B cell (primary cell): ENCODE results near the gene GPC5.

Experiments used
- CTCF ChIP-seq: fragments of 200-600 bp; IDR thresholded peaks from one replicate; pipeline ENCODE4 v1.8.0; 2022; ENCODE audit warnings: antibody characterized with exemption, mild to moderate bottlenecking
- EZH2 ChIP-seq: IDR thresholded peaks from 2 replicates; pipeline ENCODE4 v1.6.1; 2012; ENCODE audit warnings: borderline replicate concordance, low read depth, mild to moderate bottlenecking, moderate library complexity, low read length; ENCODE audit not compliant: insufficient read depth, poor library complexity, severe bottlenecking

DNA sequence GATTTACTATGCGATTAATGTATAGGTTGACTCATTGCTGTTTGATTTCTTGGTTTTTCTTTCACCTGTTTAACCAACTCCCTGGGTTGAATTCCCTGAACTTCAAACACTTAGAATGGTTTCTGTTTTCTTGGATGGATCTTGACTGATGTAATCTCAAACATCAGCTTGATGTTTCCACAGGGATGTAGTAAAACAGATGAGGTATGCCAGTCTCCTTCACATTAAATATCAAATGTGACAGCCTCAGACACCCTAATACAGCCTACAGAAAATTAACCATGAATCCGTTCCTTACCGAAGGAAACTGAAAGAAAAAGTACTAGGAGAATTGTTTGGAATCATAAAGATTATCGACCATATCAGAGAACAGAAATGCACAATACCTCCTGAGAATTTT lies 631.2 kb downstream of the GPC5 start:
- TF ChIP-seq CTCF = no peak
- no peak for TF ChIP-seq EZH2
